OCI-LY7 (cell line): ENCODE results near the gene ERGIC2. TPM values are rescaled to one million over a fixed set of nuclear protein-coding genes. Genes with fewer than 3 reads are reported as not detected.

Experiments
- BruUV-seq: library from RNA; stranded (reverse); fragments of 400-500 nt; replicated peaks from 2 replicates; lab custom pipeline; 2021; lab: Mats Ljungman, UMichigan
- CTCF ChIA-PET: fragments of 300-600 bp; sonication (Branson Sonifier 250); formaldehyde crosslinking; loops from one replicate; lab custom pipeline; 2022; ENCODE audit warnings: antibody characterized with exemption; ENCODE audit not compliant: unreplicated experiment; lab: Charles Lee
- POLR2A ChIA-PET: fragments of 300-600 bp; sonication (Branson Sonifier 250); formaldehyde crosslinking; loops from one replicate; lab custom pipeline; 2022; ENCODE audit warnings: antibody characterized with exemption; lab: Charles Lee
- DNase-seq: peaks from one replicate; pipeline ENCODE4 v3.0.0-alpha.2; 2015; ENCODE audit warnings: low spot score
- H2AFZ ChIP-seq: fragments of 200-600 bp; sonication (generic), shearing (Covaris generic); 2 replicates; pipeline ENCODE4 v1.6.1; 2014; ENCODE audit warnings: mild to moderate bottlenecking, antibody characterized with exemption, low read length, moderate library complexity
- H3K27ac ChIP-seq: fragments of 200-600 bp; sonication (generic); 2 replicates; pipeline ENCODE4 v1.5.1; 2014; ENCODE audit warnings: mixed run types, low read depth, mild to moderate bottlenecking, moderate library complexity, low read length, inconsistent platforms; ENCODE audit not compliant: poor library complexity, severe bottlenecking
- H3K36me3 ChIP-seq: fragments of 200-600 bp; sonication (generic); 2 replicates; pipeline ENCODE4 v1.6.1; 2014; ENCODE audit warnings: mild to moderate bottlenecking, antibody characterized with exemption, low read length, moderate library complexity, mixed read lengths; ENCODE audit not compliant: insufficient read depth
- H3K4me1 ChIP-seq: fragments of 200-600 bp; sonication (generic); 2 replicates; pipeline ENCODE4 v1.5.1; 2014; ENCODE audit warnings: mild to moderate bottlenecking, low read length; ENCODE audit not compliant: insufficient read depth, poor library complexity, severe bottlenecking
- H3K4me2 ChIP-seq: fragments of 200-600 bp; sonication (generic); 2 replicates; pipeline ENCODE4 v1.6.1; 2014; ENCODE audit warnings: mild to moderate bottlenecking, low read length
- H3K4me3 ChIP-seq: fragments of 200-600 bp; sonication (generic); 2 replicates; pipeline ENCODE4 v1.5.1; 2014; ENCODE audit warnings: mild to moderate bottlenecking, low read depth, low read length; ENCODE audit not compliant: poor library complexity, severe bottlenecking
- H3K79me2 ChIP-seq: fragments of 200-600 bp; sonication (generic); 2 replicates; pipeline ENCODE4 v1.6.1; 2016; ENCODE audit warnings: low read depth, mild to moderate bottlenecking, low read length, moderate library complexity, mixed read lengths; ENCODE audit not compliant: insufficient read depth
- H3K9me2 ChIP-seq: fragments of 200-600 bp; sonication (generic); 2 replicates; pipeline ENCODE4 v1.6.1; 2016; ENCODE audit warnings: mild to moderate bottlenecking, low read length, mixed read lengths; ENCODE audit not compliant: insufficient read depth
- H3K9me3 ChIP-seq: fragments of 200-600 bp; sonication (generic); 2 replicates; pipeline ENCODE4 v1.6.1; 2014; ENCODE audit warnings: mild to moderate bottlenecking, mixed run types, low read length, mixed read lengths
- H4K20me1 ChIP-seq: fragments of 200-600 bp; sonication (generic); 2 replicates; pipeline ENCODE4 v1.6.1; 2014; ENCODE audit warnings: mild to moderate bottlenecking, antibody characterized with exemption, low read length, moderate library complexity, mixed read lengths; ENCODE audit not compliant: insufficient read depth
- EZH2phosphoT487 ChIP-seq: fragments of 200-600 bp; sonication (generic); IDR thresholded peaks from 2 replicates; pipeline ENCODE4 v1.6.1; 2018; ENCODE audit warnings: low read depth, borderline replicate concordance, mild to moderate bottlenecking, mixed run types, antibody characterized with exemption, low read length, moderate library complexity, mixed read lengths
- intact Hi-C: fragments of 100-400 bp; cut with micrococcal nuclease; formaldehyde crosslinking; loops from one replicate; pipeline ENCODE4 v1.10.0; 2022; ENCODE audit not compliant: unreplicated experiment
- total RNA-seq, 2 experiments: library from RNA; depleted of rRNA in 1 of 2; stranded (reverse); fragments of >200 nt in 1 of 2; shearing (Covaris generic) in 1 of 2; gene quantifications; 2 replicates each; pipeline ENCODE4 v1.2.3, GENCODE V29; 2014 to 2022
- TF ChIP-seq, protein P1 (sequence below): fragments of 200-600 bp; sonication (generic); conservative IDR thresholded peaks from 2 replicates; pipeline ENCODE4 v1.5.1; 2014; ENCODE audit warnings: mild to moderate bottlenecking, antibody characterized with exemption, low read length, moderate library complexity, mixed read lengths

The ERGIC2 gene
- total RNA-seq, 2 experiments from 2014 or later = 34.5 to 61.7 TPM

DNA sequence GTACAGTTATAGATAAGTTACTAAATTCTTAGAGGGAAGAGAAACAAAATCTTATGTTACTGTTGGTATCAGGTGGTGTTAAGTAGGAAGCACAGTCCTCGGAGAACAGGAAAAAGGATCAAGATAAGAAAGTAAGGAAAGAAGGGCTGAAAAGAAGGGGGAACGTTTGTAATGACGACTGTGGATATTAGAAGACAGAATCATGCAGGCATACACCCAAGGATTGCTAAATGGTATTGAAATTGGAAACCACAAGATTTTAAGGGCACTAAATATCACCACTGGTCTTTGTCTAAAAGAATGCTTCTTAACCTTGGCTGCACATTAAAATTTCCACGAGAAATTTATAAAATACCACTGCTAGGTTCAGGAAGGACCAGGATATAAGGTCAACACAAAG lies 34.1 kb upstream of the ERGIC2 start:
- ChIA-PET CTCF (no interaction called here), POLR2A (no interaction called here)
- H3K4me2 ChIP-seq = no peak overlapping the region
- no peaks in the 10 kb centered on the region for H3K79me2 ChIP-seq
- H3K4me3 ChIP-seq = no peak overlapping the region
- H3K9me2 ChIP-seq = no peaks in the 10 kb centered on the region
- no TSS peak for BruUV-seq
- H4K20me1 ChIP-seq = no peaks in the 10 kb centered on the region
- H3K36me3 ChIP-seq = no peaks in the 10 kb centered on the region
- intact Hi-C loops = no loop called here
- no peak for DNase-seq
- H3K27ac ChIP-seq = no peak overlapping the region
- no peaks in the 10 kb centered on the region for H3K4me1 ChIP-seq
- no peaks in the 10 kb centered on the region for H3K9me3 ChIP-seq
- TF ChIP-seq EZH2phosphoT487 = no peak
- TF ChIP-seq, protein P1, sequence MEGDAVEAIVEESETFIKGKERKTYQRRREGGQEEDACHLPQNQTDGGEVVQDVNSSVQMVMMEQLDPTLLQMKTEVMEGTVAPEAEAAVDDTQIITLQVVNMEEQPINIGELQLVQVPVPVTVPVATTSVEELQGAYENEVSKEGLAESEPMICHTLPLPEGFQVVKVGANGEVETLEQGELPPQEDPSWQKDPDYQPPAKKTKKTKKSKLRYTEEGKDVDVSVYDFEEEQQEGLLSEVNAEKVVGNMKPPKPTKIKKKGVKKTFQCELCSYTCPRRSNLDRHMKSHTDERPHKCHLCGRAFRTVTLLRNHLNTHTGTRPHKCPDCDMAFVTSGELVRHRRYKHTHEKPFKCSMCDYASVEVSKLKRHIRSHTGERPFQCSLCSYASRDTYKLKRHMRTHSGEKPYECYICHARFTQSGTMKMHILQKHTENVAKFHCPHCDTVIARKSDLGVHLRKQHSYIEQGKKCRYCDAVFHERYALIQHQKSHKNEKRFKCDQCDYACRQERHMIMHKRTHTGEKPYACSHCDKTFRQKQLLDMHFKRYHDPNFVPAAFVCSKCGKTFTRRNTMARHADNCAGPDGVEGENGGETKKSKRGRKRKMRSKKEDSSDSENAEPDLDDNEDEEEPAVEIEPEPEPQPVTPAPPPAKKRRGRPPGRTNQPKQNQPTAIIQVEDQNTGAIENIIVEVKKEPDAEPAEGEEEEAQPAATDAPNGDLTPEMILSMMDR = no peak
- H2AFZ ChIP-seq = no peak overlapping the region

DNA sequence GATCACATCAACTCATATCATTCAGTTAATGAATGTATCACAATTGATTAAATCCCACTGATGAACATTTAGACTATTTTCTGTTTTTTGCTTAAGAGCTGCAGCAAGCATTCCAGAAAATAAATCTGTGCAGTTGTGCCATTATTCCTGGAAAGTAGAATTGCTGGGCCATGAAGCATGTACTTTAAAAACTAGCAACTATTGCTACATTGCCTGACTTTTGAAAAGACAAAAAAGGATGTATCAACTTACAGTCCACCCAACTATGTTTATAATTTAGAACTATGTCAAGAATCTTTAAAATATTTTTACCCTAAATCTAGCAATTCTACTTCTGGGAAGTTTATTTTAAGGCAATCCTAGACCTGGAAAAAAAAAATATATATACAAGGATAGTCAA lies 33.4 kb upstream of the ERGIC2 start:
- Histone ChIP-seq H3K27ac (no peak overlapping the region), H3K36me3 (no peaks in the 10 kb centered on the region), H4K20me1 (no peaks in the 10 kb centered on the region), H3K79me2 (no peaks in the 10 kb centered on the region), H3K9me3 (no peaks in the 10 kb centered on the region), H3K4me1 (no peaks in the 10 kb centered on the region), H2AFZ (no peak overlapping the region), H3K4me2 (no peak overlapping the region), H3K9me2 (no peaks in the 10 kb centered on the region), H3K4me3 (no peak overlapping the region)
- ChIA-PET POLR2A (interaction anchor here (0.6 kb wide), 1 partner anchor 175 kb away, joined by 4 read pairs; no protein-coding TSS in a partner anchor), CTCF (no interaction called here)
- intact Hi-C loops = no loop called here
- BruUV-seq = no TSS peak
- no peak for DNase-seq
- TF ChIP-seq EZH2phosphoT487 = no peak
- TF ChIP-seq, protein P1 = no peak

- intact Hi-C loops = no loop called here
Observed at GRCh38 chr12:29405561-29405960, 24.6 kb upstream of the ERGIC2 start.

More at GRCh38 chr12:29405561-29405960, 24.6 kb upstream of the ERGIC2 start:
- no peaks in the 10 kb centered on the region for H3K9me3 ChIP-seq
- no peaks in the 10 kb centered on the region for H3K79me2 ChIP-seq
- H3K9me2 ChIP-seq = no peaks in the 10 kb centered on the region
- DNase-seq = no peak
- ChIA-PET POLR2A (interaction anchor here (0.5 kb wide), 1 partner anchor 87 kb away, joined by 3 read pairs; no protein-coding TSS in a partner anchor), CTCF (no interaction called here)
- H3K36me3 ChIP-seq = no peaks in the 10 kb centered on the region
- H4K20me1 ChIP-seq = no peaks in the 10 kb centered on the region
- H3K4me2 ChIP-seq = no peak overlapping the region
- no peak overlapping the region for H3K27ac ChIP-seq
- TF ChIP-seq, protein P1 = no peak
- TF ChIP-seq EZH2phosphoT487 = no peak
- H3K4me1 ChIP-seq = no peaks in the 10 kb centered on the region
- H3K4me3 ChIP-seq = no peak overlapping the region
- no peak overlapping the region for H2AFZ ChIP-seq
- BruUV-seq = no TSS peak
